Measurements from ENCODE around the gene TAF3.
"Not testable (repeated sequence)": the region's sequence is repeated elsewhere in the genome, so short reads cannot be mapped to it uniquely, and the experiment has no call there.

Gene TAF3

GRCh38 chr10:7818295-7819120, at the start of gene TAF3:
TAF3 (plus strand) TSS chr10:7818505; CDS start chr10:7818710, 205 bp downstream.
- peak; percentile 90 to 96 (median 95) for DNase-seq

GRCh38 chr10:7773845-7774801, 44.2 kb upstream of the TAF3 start:
- no peak for DNase-seq

- no peak for DNase-seq
Measured at GRCh38 chr10:7776777-7777176, 41.5 kb upstream of the TAF3 start.

- not testable (repeated sequence) for DNase-seq
Measured at GRCh38 chr10:7782194-7782593, 36.1 kb upstream of the TAF3 start.

- peak in 2 of 3 donors; percentile 7 to 29 for DNase-seq
Measured at GRCh38 chr10:7786430-7786829, 31.9 kb upstream of the TAF3 start.

- DNase-seq: peak; percentile 33 to 50 (median 47)
Measured at GRCh38 chr10:7787150-7787856, 31.0 kb upstream of the TAF3 start.

- peak; percentile 98 to 99 (median 98) for DNase-seq
Measured at GRCh38 chr10:7787857-7788638, 30.3 kb upstream of the TAF3 start, which contains the start of the genes ATP5F1C and KIN. ATP5F1C (plus strand) TSS chr10:7788177; CDS start chr10:7788208, 31 bp downstream. KIN (minus strand) TSS chr10:7787993; CDS start chr10:7787933, 60 bp downstream.

GRCh38 chr10:7788639-7789286, 29.5 kb upstream of the TAF3 start:
- DNase-seq: no peak

- no peak for DNase-seq
Measured at GRCh38 chr10:7789390-7789789, 28.9 kb upstream of the TAF3 start.

GRCh38 chr10:7792541-7792940, 25.8 kb upstream of the TAF3 start:
- DNase-seq: no peak

- DNase-seq: peak; percentile 47 to 65 (median 49)
Measured at GRCh38 chr10:7794251-7795026, 23.9 kb upstream of the TAF3 start.

- DNase-seq: no peak
Measured at GRCh38 chr10:7795605-7796004, 22.7 kb upstream of the TAF3 start.

- DNase-seq: peak in 2 of 3 donors; percentile 32 to 37
Measured at GRCh38 chr10:7797582-7797981, 20.7 kb upstream of the TAF3 start.

- DNase-seq: no peak
Measured at GRCh38 chr10:7802606-7803005, 15.7 kb upstream of the TAF3 start.

- DNase-seq: no peak
Measured at GRCh38 chr10:7804216-7804615, 14.1 kb upstream of the TAF3 start.

- DNase-seq: no peak
Measured at GRCh38 chr10:7804741-7805140, 13.6 kb upstream of the TAF3 start.

GRCh38 chr10:7808686-7809267, 9.5 kb upstream of the TAF3 start:
- DNase-seq: no peak

GRCh38 chr10:7810443-7810842, 7.9 kb upstream of the TAF3 start:
- DNase-seq: no peak

- DNase-seq: no peak
Measured at GRCh38 chr10:7811000-7811399, 7.3 kb upstream of the TAF3 start.

GRCh38 chr10:7811743-7812142, 6.6 kb upstream of the TAF3 start:
- not testable (repeated sequence) for DNase-seq
